HG03354 (cell line): Measurements from ENCODE around the gene FAIM2.
"Not testable (repeated sequence)": the region's sequence is repeated elsewhere in the genome, so short reads cannot be mapped to it uniquely, and the experiment has no call there.

Source experiments
- ATAC-seq: cut with Tn5 transposase; IDR thresholded peaks from one replicate; pipeline ENCODE4 v1.9.1; 2021; ENCODE audit warnings: mild to moderate bottlenecking; ENCODE audit not compliant: unreplicated experiment, poor library complexity, severe bottlenecking

The FAIM2 gene

DNA sequence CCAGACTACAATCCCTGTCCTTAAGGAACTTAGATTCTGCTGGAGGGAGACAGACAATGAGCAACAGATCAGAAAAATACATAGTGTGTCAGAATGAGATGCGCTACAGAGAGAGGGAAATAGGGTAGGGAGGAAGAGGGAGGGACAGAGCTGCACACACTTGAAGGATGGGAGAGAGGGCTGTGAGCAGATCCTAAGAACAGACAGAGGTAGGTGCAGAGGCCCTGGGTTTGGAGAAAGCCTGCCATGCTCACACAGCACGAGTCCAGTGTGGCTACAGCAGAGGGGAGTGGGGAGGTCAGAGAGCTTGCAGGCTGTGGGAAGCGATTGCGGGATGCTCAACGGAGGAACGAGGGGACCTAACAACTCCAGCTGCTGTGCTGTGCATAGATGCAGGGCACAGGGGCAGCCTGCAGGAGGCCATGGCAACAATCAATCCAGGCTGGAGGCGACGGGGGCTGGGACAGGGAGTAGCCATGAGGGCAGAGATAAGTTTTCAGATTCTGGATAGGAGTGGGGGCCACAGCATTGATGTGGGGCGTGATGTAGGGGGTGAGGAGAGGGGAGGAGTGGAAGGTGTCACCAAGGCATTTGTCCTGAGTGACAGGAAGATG is 20.7 kb downstream of the FAIM2 start:
- no peak for ATAC-seq

DNA sequence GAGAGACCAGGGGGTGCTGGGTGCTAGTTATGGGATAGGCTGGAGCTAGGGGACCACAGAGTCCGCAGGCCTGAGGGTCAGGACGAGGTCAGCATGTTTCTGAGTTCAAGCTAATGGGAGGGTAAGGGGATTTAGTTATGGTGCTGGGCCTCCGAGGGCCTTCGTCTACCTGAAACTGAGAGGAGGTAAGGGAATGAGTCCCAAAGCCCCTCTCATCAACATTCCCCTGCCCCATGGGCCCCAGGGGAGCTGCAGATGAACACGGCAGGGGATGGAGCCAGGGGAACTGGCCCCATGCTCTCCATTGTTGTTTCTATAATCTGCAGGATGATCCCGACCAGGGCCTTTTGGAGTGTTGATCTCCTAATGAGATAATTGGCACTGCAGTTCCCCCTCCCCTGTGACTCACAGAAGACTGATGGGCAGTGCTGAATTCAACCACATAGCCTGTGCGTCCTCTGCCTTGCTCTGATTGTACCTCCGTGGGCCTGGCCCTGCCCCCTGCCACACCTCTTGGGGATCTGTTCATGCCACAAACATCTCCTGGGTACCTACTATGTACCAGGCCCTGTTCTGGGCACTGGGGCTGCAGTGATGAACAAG is 21.4 kb downstream of the FAIM2 start:
- ATAC-seq: no peak

GRCh38 chr12:49881415-49882247 is 22.1 kb downstream of the FAIM2 start:
- ATAC-seq: no peak

GRCh38 chr12:49880756-49881414 is 22.8 kb downstream of the FAIM2 start:
- ATAC-seq: no peak

- ATAC-seq: not testable (repeated sequence)
Measured at GRCh38 chr12:49879065-49879464, 24.6 kb downstream of the FAIM2 start.

GRCh38 chr12:49878021-49878420 is 25.7 kb downstream of the FAIM2 start:
- no peak for ATAC-seq

DNA sequence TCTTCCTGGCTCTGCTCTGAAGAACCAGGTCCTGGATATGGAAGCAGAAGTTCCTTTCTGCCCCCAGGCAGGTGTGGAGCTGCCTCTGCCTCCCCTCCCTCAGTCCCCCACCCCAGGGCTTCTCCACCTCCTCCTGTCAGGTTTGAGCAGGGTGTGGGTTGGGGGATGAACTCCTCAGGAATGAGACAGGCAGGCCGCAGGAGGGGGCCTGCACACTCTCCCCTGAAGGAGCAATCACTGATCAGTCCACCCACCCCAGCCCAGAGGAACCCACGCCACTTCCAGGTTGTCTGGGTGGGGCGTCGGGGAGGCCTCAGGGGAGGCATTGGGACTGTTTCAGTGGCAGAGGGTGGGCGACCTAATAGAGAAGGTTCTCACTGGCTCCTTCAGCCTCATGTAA is 26.6 kb downstream of the FAIM2 start:
- no peak for ATAC-seq

GRCh38 chr12:49876070-49876469 is 27.6 kb downstream of the FAIM2 start:
- no peak for ATAC-seq

DNA sequence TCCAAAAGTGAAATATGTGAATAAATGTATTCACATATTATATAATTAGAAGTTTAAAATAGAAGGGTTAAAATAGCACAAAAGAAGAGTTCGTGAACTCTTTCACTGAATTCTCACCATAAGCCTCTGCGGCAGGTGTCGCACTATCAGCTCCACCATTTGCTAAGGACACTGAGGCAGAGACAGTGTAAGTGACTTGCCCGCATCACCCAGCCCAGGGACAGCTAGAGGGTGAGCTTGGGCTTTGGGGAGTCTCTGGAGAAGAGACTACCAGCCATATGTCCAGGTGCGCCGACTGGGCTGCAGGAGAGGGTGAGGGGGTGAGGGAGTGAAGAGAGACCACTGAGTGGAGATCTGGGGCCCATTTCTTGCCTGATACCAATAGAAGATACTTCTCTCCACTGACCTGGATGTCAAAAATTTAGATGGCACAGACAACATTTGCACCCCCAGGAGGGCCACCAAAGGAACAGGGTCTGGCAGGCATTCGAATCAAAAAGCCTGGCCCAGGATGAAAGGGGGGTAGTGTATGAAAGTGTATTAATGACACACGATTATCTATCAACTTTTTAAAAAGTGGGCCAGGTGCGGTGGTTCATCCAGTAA is 28.5 kb downstream of the FAIM2 start:
- no peak for ATAC-seq

DNA sequence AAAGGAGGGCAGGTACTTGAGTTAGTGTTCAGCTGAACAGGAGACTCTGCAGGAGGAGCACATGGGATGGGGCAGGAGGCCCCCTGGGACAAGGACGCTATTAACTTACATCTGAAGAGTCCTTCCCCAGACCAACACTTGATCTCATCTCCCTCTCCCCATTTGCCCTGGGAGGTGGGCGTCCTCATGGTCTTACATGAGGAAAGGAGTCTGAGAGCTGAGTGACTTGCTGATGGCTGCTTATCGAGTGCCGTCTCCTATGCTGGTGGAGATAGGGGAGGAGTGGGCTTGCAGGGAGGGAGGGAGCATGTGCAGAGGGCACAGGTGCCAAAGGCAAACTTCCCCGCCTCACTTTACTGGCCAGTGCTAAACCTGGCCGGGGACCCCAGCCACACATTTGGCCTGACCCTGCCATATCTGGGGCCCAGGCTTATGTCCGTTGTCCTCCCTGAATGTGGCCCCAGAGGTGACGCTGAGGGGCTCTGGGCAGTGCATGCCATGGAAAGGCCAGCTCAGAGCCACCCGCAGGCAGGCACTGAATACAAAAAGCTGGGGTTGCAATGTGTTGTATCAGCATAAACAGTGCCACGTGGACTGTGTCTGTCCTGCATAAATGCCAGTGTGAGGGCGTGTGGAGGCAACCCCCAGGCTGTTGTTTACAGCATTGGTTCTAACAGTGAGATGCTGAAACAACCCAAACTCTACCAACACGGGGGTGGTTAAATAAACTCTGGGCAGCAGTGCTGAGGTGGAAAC is 29.4 kb downstream of the FAIM2 start:
- no peak for ATAC-seq

DNA sequence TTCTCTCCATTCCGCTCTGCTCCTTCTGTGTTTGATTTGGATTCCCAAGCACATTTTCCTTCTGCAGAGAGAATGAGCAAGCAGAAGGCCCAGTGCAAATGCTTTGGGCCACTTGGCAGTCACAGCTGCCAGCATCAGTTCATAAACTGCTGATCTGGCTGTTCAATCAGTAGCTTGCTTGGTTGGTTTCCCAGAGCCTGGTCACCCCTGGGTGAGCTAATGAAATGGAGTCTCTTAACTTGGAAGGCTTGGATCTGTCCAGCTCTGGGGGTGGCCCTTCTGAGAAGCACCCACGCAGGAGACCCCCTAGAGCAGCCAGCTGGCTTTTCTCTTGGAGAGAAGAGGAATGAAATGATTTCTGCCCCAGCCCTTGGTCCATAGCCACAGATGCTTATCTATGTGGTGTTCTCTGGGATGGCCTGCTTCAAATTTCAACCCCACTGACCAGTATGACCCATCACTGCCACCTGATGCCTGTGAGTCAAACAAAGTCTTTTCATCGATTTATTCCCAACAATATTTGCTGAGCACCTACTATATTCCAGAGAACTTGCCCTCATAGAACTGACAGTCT is 30.3 kb downstream of the FAIM2 start:
- ATAC-seq: no peak

DNA sequence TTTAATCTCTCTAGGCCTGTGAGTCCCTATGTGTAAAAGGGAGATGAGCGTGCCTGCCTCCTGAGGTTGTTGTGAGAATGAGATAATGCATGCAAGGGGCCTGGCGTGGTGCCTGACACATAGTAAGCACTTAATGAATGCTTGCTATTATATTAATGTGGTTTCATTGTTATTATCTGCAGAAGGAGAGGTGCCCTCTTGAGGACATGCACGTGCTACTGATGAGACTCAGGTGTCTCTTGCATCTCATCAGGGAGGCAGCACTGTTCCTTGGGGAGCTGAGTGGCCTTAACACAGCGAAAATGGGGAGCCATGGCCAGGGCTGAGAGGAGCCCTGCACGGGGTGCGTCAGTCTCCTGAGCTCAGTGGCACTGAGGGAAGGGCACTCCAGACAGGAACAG is 30.9 kb downstream of the FAIM2 start:
- ATAC-seq: no peak

DNA sequence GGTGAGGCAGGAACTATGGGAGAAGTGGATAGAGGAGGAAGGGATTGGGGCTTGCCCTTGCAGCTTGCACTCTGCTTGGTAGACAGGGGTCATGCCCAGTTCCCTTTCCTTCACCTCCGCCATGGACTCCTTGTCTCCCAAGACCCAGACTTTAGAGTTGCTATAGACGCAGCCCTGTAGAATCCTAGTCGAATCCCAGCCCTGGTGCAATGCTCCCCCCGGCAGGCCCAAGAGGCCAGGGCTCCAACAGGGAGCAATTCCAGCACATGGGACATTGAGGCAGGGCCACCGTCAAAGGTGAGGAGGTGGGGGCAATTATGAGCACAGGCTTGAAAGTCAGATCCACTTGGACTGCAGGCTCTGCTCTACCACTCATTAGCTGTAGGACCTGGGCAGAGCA is 31.3 kb downstream of the FAIM2 start:
- no peak for ATAC-seq

GRCh38 chr12:49871811-49872251 is 31.9 kb downstream of the FAIM2 start:
- not testable (repeated sequence) for ATAC-seq

DNA sequence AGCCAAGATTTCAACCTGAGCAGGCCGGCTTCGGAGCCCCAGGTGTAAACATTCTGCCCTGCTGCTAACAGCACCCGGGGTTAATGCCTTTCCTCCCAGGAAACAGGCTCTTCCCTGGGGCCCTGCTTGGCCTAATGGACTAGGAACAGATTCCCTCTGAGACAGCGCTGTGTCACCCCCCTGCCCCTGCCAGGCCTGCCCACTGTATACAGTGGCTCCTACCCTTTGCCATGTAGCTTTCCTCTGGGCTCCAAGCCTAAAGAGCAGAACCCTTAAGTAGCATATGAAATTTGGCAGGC is 32.5 kb downstream of the FAIM2 start:
- no peak for ATAC-seq

DNA sequence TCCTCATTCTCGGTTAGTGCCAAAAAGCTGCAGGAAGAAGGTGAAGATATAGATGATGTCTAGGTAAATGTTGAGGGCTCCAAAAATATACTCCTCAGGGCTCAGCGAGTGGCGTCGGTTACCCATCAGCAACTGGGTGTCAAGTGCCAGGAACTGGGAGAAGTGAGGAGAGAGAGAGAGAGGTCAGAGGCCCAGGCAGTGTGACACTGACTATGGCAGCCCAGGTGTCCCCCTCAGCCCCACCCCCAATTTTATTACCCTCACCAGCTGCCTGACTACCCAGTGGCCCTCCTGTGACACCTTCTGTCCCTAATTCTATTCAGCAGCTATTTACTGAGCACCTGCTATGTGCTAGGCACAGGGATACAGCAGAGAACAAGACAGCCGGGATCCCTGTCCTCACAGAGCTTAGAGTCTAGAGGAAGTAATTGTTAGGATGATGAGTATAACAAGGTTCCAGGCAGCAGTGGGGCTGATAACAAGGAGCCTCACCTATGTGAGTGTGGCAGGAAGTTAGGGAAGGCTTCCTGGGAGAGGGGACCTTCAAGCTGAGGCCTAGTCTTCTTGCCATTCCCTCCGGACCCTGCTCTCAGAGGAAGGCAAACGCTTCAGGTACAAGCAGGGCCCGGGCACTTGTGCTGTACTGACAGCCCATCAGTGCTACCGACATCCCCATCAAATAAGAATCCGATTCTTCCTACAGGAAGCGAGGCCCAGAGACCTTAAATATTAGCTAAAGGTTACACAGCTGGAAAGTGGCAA is 33.0 kb downstream of the FAIM2 start:
- ATAC-seq: no peak

GRCh38 chr12:49869816-49870500 is 33.7 kb downstream of the FAIM2 start:
- ATAC-seq: no peak
